HepG2 (cell line): ENCODE data around the gene GGA1. TPM values are rescaled to one million over a fixed set of nuclear protein-coding genes. Genes with fewer than 3 reads are reported as not detected.

ENCODE experiments used
- CEBPG ChIP-seq: IDR thresholded peaks from 2 replicates; pipeline ENCODE4 v1.6.1; 2016
- ELF1 ChIP-seq: sonication (generic); formaldehyde crosslinking; IDR thresholded peaks from 2 replicates; pipeline ENCODE4 v1.4.0; 2020; ENCODE audit warnings: missing genetic modification reagents
- FUBP1 ChIP-seq: sonication (generic); formaldehyde crosslinking; IDR thresholded peaks from 2 replicates; pipeline ENCODE4 v1.5.1; 2020; ENCODE audit warnings: missing genetic modification reagents, mild to moderate bottlenecking, borderline replicate concordance
- GLMP ChIP-seq: sonication (generic); formaldehyde crosslinking; IDR thresholded peaks from 2 replicates; pipeline ENCODE4 v1.9.0; 2021; ENCODE audit warnings: missing genetic modification reagents, mild to moderate bottlenecking, borderline replicate concordance
- GPN1 ChIP-seq: sonication (generic); formaldehyde crosslinking; IDR thresholded peaks from 2 replicates; pipeline ENCODE4 v1.5.1; 2020; ENCODE audit warnings: missing genetic modification reagents, borderline replicate concordance
- HOXD1 ChIP-seq: sonication (generic); formaldehyde crosslinking; IDR thresholded peaks from 2 replicates; pipeline ENCODE4 v1.5.0; 2020; ENCODE audit warnings: missing genetic modification reagents
- MEIS1 ChIP-seq: sonication (generic); formaldehyde crosslinking; IDR thresholded peaks from 2 replicates; pipeline ENCODE4 v1.9.0; 2021; ENCODE audit warnings: mild to moderate bottlenecking, missing genetic modification reagents, moderate library complexity, borderline replicate concordance
- RFX5 ChIP-seq: IDR thresholded peaks from 2 replicates; pipeline ENCODE4 v1.6.1; 2011; ENCODE audit warnings: low read depth, low read length, improper control_type of control experiment
- SCMH1 ChIP-seq: sonication (generic); formaldehyde crosslinking; IDR thresholded peaks from 2 replicates; pipeline ENCODE4 v1.9.0; 2021; ENCODE audit warnings: missing genetic modification reagents, mild to moderate bottlenecking, borderline replicate concordance
- SKI ChIP-seq: fragments of 450-650 bp; IDR thresholded peaks from one replicate; pipeline ENCODE4 v1.6.1; 2018; ENCODE audit warnings: mild to moderate bottlenecking; ENCODE audit not compliant: partially characterized antibody
- TARDBP ChIP-seq: sonication (generic); formaldehyde crosslinking; IDR thresholded peaks from 2 replicates; pipeline ENCODE4 v1.8.0; 2022; ENCODE audit warnings: mild to moderate bottlenecking, missing genetic modification reagents
- ZBTB14 ChIP-seq: sonication (generic); formaldehyde crosslinking; IDR thresholded peaks from 2 replicates; pipeline ENCODE4 v1.4.0; 2020; ENCODE audit warnings: missing genetic modification reagents
- ZBTB8A ChIP-seq: sonication (generic); formaldehyde crosslinking; IDR thresholded peaks from 2 replicates; pipeline ENCODE4 v1.4.0; 2020; ENCODE audit warnings: mild to moderate bottlenecking, low read depth, missing genetic modification reagents, borderline replicate concordance
- ZFAT ChIP-seq: sonication (generic); formaldehyde crosslinking; conservative IDR thresholded peaks from 2 replicates; pipeline ENCODE4 v1.8.1; 2023; ENCODE audit warnings: missing genetic modification reagents, inconsistent platforms
- ZHX1 ChIP-seq: sonication (generic); formaldehyde crosslinking; IDR thresholded peaks from 2 replicates; pipeline ENCODE4 v1.8.1; 2022; ENCODE audit warnings: low read depth, mild to moderate bottlenecking, missing genetic modification reagents
- ZNF235 ChIP-seq: sonication (generic); formaldehyde crosslinking; IDR thresholded peaks from 2 replicates; pipeline ENCODE4 v1.8.1; 2023; ENCODE audit warnings: mild to moderate bottlenecking, missing genetic modification reagents, borderline replicate concordance
- ZNF343 ChIP-seq: sonication (generic); formaldehyde crosslinking; IDR thresholded peaks from 2 replicates; pipeline ENCODE4 v1.4.0; 2020; ENCODE audit warnings: mild to moderate bottlenecking, missing genetic modification reagents
- ZNF672 ChIP-seq: sonication (generic); formaldehyde crosslinking; IDR thresholded peaks from 2 replicates; pipeline ENCODE4 v1.8.1; 2022; ENCODE audit warnings: missing genetic modification reagents
- ZNF746 ChIP-seq: sonication (generic); formaldehyde crosslinking; IDR thresholded peaks from 2 replicates; pipeline ENCODE4 v1.8.0; 2022; ENCODE audit warnings: mild to moderate bottlenecking, missing genetic modification reagents
- ZNF784 ChIP-seq: sonication (generic); formaldehyde crosslinking; IDR thresholded peaks from 2 replicates; pipeline ENCODE4 v1.5.1; 2020; ENCODE audit warnings: missing genetic modification reagents, mild to moderate bottlenecking, borderline replicate concordance
- ZSCAN30 ChIP-seq: sonication (generic); formaldehyde crosslinking; IDR thresholded peaks from 2 replicates; pipeline ENCODE4 v1.5.0; 2020; ENCODE audit warnings: mild to moderate bottlenecking, missing genetic modification reagents
- polyA plus RNA-seq, 8 experiments: library from polyadenylated mRNA; depleted of rRNA in 3 of 8; stranded (reverse) in 7 of 8; unstranded in 1 of 8; fragments of >200 nt; fragmentation: Illumina TruSeq in 4 of 8; extraction: Trizol in 4 of 8; gene quantifications; 2 replicates each; pipeline versions ENCODE4 v1.2.1 to v1.2.3, GENCODE V29; 2011 to 2016; ENCODE audit warnings: low read depth in 4 of 8, missing spikeins in 1 of 8, mixed read lengths in 1 of 8; ENCODE audit not compliant: insufficient read depth in 1 of 8
- total RNA-seq, 5 experiments: library from RNA; depleted of rRNA; stranded (reverse); fragments of >200 nt; fragmentation: Illumina TruSeq; extraction: Trizol; gene quantifications; 2 replicates each; pipeline ENCODE4 v1.2.3, GENCODE V29; 2016; ENCODE audit warnings: low read depth in 1 of 5

The GGA1 gene
- total and polyA plus RNA-seq, 2 of the 13 experiments (the other 11 are each of a cell fraction or from before 2014, with no cell fraction given), result 29.1 to 87.2 TPM

GRCh38 chr22:37659066-37659896 lies 50.6 kb downstream of the GGA1 start (continued):
- TF ChIP-seq ZBTB14 (CRISPR knock-in tag) (peak; percentile 81), HOXD1 (CRISPR knock-in tag) (no peak), ZNF235 (0 out of 2 replicates have a peak, but pooled peaks have one; percentile 11), ZSCAN30 (CRISPR knock-in tag) (0 out of 2 replicates have a peak, but pooled peaks have one; percentile 2), ZBTB8A (CRISPR knock-in tag) (no peak), ELF1 (CRISPR knock-in tag) (no peak), FUBP1 (CRISPR knock-in tag) (peak; percentile 64; the same call in 1 of the 2 replicates), CEBPG (CRISPR knock-in tag) (peak; percentile 74), RFX5 (no peak), MEIS1 (CRISPR knock-in tag) (peak; percentile 42; the same call in 1 of the 2 replicates), SKI (peak; percentile 28), SCMH1 (no peak), ZNF746 (peak; percentile 70; the same call in 1 of the 2 replicates), ZHX1 (CRISPR knock-in tag) (no peak), GPN1 (CRISPR knock-in tag) (no peak), ZNF784 (CRISPR knock-in tag) (0 out of 2 replicates have a peak, but pooled peaks have one; percentile 39), GLMP (CRISPR knock-in tag) (no peak), ZFAT (CRISPR knock-in tag) (no peak), ZNF672 (CRISPR knock-in tag) (no peak), TARDBP (peak; percentile 80; the same call in 1 of the 2 replicates), ZNF343 (CRISPR knock-in tag) (0 out of 2 replicates have a peak, but pooled peaks have one; percentile 29)
